HFF-Myc (cell line): Measurements from ENCODE around the gene SEC24C.
A peak's percentile ranks its signal among the peaks of the same experiment; 100 is the strongest.

ENCODE experiments used
- DNase-seq: peaks from one replicate; pipeline ENCODE4 v3.0.0-alpha.2; 2011; ENCODE audit warnings: low read depth; ENCODE audit errors: extremely low read depth
- H3K4me3 ChIP-seq: replicated peaks from 2 replicates; pipeline ENCODE4 v1.5.1; 2011; ENCODE audit warnings: low read depth, mild to moderate bottlenecking, control low read depth, low read length
- TF ChIP-seq, protein P1 (sequence below): IDR thresholded peaks from 2 replicates; pipeline ENCODE4 v1.5.1; 2012; ENCODE audit warnings: mild to moderate bottlenecking, low read depth, low read length, control low read depth; ENCODE audit errors: missing control alignments

Gene SEC24C

DNA sequence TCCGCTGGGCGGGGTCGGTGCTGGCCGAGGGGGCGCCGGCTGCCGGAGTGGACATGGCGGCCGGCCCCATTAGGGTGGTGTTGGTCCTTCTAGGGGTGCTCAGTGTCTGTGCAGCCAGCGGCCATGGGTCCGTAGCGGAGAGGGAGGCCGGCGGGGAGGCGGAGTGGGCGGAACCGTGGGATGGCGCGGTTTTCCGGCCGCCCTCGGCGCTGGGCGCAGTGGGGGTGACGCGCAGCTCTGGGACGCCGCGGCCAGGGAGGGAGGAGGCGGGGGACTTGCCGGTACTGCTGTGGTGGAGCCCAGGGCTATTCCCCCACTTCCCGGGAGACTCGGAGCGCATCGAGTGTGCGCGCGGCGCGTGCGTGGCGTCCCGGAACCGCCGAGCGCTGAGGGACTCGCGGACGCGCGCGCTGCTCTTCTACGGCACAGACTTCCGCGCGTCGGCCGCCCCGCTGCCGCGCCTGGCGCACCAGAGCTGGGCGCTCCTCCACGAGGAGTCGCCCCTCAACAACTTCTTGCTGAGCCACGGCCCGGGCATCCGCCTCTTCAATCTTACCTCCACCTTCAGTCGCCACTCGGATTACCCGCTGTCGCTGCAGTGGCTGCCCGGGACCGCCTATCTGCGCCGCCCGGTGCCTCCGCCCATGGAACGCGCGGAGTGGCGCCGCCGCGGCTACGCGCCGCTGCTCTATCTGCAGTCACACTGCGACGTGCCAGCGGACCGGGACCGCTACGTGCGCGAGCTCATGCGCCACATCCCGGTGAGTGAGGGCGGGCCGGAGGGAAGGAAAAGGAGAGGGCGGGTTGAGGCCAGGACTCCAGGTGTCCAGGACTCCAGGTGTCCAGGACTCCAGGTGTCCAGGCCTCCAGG lies 28.3 kb downstream of the SEC24C start:
- TF ChIP-seq, protein P1, sequence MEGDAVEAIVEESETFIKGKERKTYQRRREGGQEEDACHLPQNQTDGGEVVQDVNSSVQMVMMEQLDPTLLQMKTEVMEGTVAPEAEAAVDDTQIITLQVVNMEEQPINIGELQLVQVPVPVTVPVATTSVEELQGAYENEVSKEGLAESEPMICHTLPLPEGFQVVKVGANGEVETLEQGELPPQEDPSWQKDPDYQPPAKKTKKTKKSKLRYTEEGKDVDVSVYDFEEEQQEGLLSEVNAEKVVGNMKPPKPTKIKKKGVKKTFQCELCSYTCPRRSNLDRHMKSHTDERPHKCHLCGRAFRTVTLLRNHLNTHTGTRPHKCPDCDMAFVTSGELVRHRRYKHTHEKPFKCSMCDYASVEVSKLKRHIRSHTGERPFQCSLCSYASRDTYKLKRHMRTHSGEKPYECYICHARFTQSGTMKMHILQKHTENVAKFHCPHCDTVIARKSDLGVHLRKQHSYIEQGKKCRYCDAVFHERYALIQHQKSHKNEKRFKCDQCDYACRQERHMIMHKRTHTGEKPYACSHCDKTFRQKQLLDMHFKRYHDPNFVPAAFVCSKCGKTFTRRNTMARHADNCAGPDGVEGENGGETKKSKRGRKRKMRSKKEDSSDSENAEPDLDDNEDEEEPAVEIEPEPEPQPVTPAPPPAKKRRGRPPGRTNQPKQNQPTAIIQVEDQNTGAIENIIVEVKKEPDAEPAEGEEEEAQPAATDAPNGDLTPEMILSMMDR = peak; percentile 10
- DNase-seq = no peak

DNA sequence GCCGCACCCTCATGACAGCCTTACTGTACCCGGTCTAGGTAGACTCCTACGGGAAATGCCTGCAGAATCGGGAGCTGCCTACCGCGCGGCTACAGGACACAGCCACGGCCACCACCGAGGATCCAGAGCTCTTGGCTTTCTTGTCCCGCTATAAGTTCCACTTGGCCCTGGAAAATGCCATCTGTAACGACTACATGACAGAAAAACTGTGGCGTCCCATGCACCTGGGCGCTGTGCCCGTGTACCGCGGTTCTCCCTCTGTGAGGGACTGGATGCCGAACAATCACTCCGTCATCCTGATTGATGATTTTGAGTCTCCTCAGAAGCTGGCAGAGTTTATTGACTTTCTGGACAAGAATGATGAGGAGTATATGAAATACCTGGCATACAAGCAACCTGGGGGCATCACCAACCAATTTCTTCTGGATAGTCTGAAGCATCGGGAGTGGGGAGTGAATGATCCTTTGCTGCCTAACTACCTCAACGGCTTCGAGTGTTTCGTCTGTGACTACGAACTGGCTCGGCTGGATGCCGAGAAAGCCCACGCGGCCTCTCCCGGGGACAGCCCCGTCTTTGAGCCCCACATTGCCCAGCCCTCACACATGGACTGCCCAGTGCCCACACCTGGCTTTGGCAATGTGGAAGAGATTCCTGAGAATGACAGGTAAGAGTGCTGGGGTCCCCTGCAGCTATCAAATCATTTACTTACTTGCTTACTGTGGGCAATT lies 29.1 kb downstream of the SEC24C start:
- peak overlapping the region; percentile 65 for H3K4me3 ChIP-seq
- no peak for DNase-seq
- TF ChIP-seq, protein P1 = no peak

More for the DNA sequence above, 28.3 kb downstream of the SEC24C start:
- peak overlapping the region; percentile 65 for H3K4me3 ChIP-seq

DNA sequence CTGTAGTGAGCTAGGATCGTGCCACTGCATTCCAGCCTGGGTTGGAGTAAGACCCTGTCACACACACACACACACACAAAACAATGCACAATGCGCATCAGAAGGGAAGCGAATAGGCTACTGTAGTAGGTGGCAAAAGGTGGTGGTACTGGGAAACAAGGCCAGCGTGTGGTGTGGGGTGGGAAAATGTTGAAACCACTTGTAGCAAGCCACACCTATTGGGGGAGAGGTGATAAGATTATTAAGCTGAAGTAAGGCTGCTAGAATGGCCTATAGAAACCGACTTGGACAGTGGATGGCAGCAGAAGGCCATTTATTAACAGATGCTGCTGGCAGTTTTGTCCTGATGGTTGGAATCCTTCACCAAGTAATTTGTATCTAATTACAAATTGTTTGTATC lies 30.5 kb downstream of the SEC24C start:
- peak overlapping the region; percentile 65 for H3K4me3 ChIP-seq
- TF ChIP-seq, protein P1 = no peak
- DNase-seq = no peak

DNA sequence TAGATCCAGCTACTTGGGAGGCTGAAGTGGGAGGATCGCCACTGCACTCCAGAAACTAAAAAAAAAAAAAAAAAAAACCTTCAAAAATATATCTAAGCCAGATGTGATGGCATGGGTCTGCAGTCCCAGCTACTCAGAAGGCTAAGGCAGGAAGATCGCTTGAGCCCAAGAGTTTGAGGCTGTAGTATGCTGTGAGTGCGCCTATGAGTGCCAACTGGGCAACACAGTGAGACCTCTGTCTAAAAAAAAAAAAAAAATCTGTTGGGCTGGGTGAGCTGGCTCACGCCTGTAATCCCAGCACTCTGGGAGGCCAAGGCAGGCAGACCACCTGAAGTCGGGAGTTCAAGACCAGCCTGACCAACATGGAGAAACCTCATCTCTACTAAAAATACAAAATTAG lies 34.8 kb downstream of the SEC24C start:
- no peak overlapping the region for H3K4me3 ChIP-seq
- TF ChIP-seq, protein P1 = no peak
- no peak for DNase-seq

DNA sequence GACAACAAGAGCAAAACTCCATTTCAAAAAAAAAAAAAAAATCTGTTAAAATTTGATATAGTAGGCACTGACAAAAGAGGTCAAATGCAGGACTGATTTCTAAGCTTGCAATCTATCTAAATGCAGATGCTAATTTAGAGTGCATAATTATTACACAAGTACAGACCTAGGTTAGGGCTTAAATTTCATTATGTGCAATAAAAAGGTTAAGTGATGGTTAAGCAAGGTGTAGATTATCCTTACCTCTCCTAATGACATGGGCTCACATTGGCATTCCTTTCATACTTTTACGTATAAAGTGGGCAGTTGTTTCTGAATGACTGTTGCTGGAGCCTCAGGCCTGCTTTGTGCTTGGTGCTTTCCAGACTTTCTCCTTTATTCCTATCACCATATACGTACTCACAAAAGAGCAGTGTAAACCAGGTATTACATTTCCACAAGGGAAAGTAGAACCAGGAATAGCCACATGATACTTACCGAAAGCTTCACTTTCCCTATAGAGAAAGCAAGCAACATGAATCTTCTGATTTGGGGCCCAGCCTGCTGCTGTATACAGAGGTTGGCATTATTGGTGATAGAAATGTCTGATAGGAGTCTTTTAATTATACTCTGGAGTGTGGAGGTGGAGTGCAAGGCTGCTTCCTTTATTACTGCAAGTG lies 35.5 kb downstream of the SEC24C start:
- DNase-seq = no peak
- TF ChIP-seq, protein P1 = no peak
- no peak overlapping the region for H3K4me3 ChIP-seq

DNA sequence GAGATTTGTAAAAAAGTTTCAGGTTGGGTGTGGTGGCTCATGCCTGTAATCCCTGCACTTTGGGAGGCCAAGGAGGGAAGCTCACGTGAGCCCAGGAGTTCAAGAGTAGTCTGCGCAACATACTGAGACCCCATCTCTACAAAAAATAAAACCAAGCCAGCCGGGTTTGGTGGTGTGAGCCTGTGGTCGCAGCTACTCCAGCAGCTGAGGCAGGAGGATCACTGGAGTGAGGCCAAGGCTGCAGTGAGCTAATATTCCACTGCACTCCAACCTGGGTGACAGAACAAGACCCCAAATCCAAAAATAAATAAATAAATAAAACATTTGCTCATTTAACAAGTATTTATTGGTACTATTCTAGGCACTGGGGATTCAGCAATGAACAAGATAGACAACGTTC lies 36.1 kb downstream of the SEC24C start:
- peak overlapping the region; percentile 90 for H3K4me3 ChIP-seq
- TF ChIP-seq, protein P1 = no peak
- no peak for DNase-seq
